Measurements from ENCODE around the gene MTUS2.

Gene MTUS2

GRCh38 chr13:29266261-29266660 lies 446.1 kb downstream of the MTUS2 start:
- no peak for DNase-seq

GRCh38 chr13:29266756-29267733 lies 446.9 kb downstream of the MTUS2 start:
- no peak for DNase-seq

- no peak for DNase-seq
Observed at GRCh38 chr13:29270271-29270985, 450.3 kb downstream of the MTUS2 start.

GRCh38 chr13:29271606-29272005 lies 451.5 kb downstream of the MTUS2 start:
- no peak for DNase-seq

- DNase-seq, result no peak
Observed at GRCh38 chr13:29279356-29280254, 459.5 kb downstream of the MTUS2 start.

- no peak for DNase-seq
Observed at GRCh38 chr13:29281932-29282495, 461.9 kb downstream of the MTUS2 start.

GRCh38 chr13:29284726-29285125 lies 464.6 kb downstream of the MTUS2 start:
- no peak for DNase-seq

- DNase-seq, result no peak
Observed at GRCh38 chr13:29287237-29287636, 467.1 kb downstream of the MTUS2 start.

- DNase-seq, result no peak
Observed at GRCh38 chr13:29292045-29292444, 471.9 kb downstream of the MTUS2 start.

- no peak for DNase-seq
Observed at GRCh38 chr13:29294821-29295220, 474.7 kb downstream of the MTUS2 start.

GRCh38 chr13:29301027-29301426 lies 480.9 kb downstream of the MTUS2 start:
- DNase-seq, result no peak

GRCh38 chr13:29304148-29304547 lies 484.0 kb downstream of the MTUS2 start:
- DNase-seq, result no peak

- no peak for DNase-seq
Observed at GRCh38 chr13:29310806-29311205, 490.7 kb downstream of the MTUS2 start.

- no peak for DNase-seq
Observed at GRCh38 chr13:29315847-29316246, 495.7 kb downstream of the MTUS2 start.

- DNase-seq, result no peak
Observed at GRCh38 chr13:29317828-29318227, 497.7 kb downstream of the MTUS2 start.

- DNase-seq, result no peak
Observed at GRCh38 chr13:29318741-29319140, 498.6 kb downstream of the MTUS2 start.

GRCh38 chr13:29319451-29319850 lies 499.3 kb downstream of the MTUS2 start:
- no peak for DNase-seq

- no peak for DNase-seq
Observed at GRCh38 chr13:29323954-29324353, 503.8 kb downstream of the MTUS2 start.

GRCh38 chr13:29324601-29325000 lies 504.5 kb downstream of the MTUS2 start:
- DNase-seq, result no peak

- DNase-seq, result no peak
Observed at GRCh38 chr13:29328501-29328900, 508.4 kb downstream of the MTUS2 start.

GRCh38 chr13:29336356-29336755 lies 516.2 kb downstream of the MTUS2 start:
- DNase-seq, result no peak
